Kidney (tissue), 14 donors: Measurements from ENCODE around the gene MORF4L2. TPM values are rescaled to one million over a fixed set of nuclear protein-coding genes. Genes with fewer than 3 reads are reported as not detected.

Experiments
- DNase-seq, 5 donors: peaks; one replicate each; pipeline ENCODE4 v3.0.0-alpha.2; 2013 to 2020
- FAIRE-seq: peaks from 2 replicates; lab custom pipeline; 2012; peaks lifted over from hg19 to GRCh38; lab: Jason Lieb, UNC
- H3K27ac ChIP-seq, 2 donors: one replicate each; pipeline ENCODE4 v1.7.0; 2013; ENCODE audit warnings: low read depth in 2 of 2, low read length in 2 of 2, inconsistent platforms in 1 of 2
- H3K27me3 ChIP-seq: one replicate; pipeline ENCODE4 v1.7.1; 2013; ENCODE audit warnings: low read length, inconsistent platforms; ENCODE audit not compliant: control insufficient read depth, insufficient read depth
- H3K36me3 ChIP-seq, 3 donors: one replicate each; pipeline versions ENCODE4 v1.7.0 to v1.7.1; 2013; ENCODE audit warnings: low read length in 3 of 3, control low read depth in 1 of 3, inconsistent platforms in 1 of 3; ENCODE audit not compliant: insufficient read depth in 3 of 3, control insufficient read depth in 2 of 3
- H3K4me1 ChIP-seq, 3 donors: one replicate each; pipeline versions ENCODE4 v1.7.0 to v1.7.1; 2013; ENCODE audit warnings: low read length in 3 of 3, inconsistent platforms in 1 of 3, low read depth in 1 of 3; ENCODE audit not compliant: control insufficient read depth in 2 of 3, insufficient read depth in 2 of 3
- H3K4me3 ChIP-seq, 3 donors: one replicate each; pipeline versions ENCODE4 v1.7.0 to v1.8.1; 2013; ENCODE audit warnings: low read length in 3 of 3, control low read depth in 1 of 3, inconsistent platforms in 1 of 3
- H3K9ac ChIP-seq, 3 donors: one replicate each; pipeline versions ENCODE4 v1.7.0 to v1.7.1; 2013; ENCODE audit warnings: low read length in 3 of 3, control low read depth in 1 of 3, inconsistent platforms in 1 of 3
- H3K9me3 ChIP-seq, 3 donors: one replicate each; pipeline versions ENCODE4 v1.7.0 to v1.7.1; 2013; ENCODE audit warnings: low read length in 3 of 3, control low read depth in 1 of 3, inconsistent platforms in 1 of 3; ENCODE audit not compliant: control insufficient read depth in 2 of 3, insufficient read depth in 1 of 3
- CTCF ChIP-seq: IDR thresholded peaks from 3 replicates; pipeline ENCODE4 v1.5.1; 2012; ENCODE audit warnings: mild to moderate bottlenecking, moderate library complexity, borderline replicate concordance; ENCODE audit not compliant: insufficient read depth; ENCODE audit errors: extremely low read depth
- intact Hi-C: fragments of 100-400 bp; cut with DNase I; formaldehyde crosslinking; loops from one replicate; pipeline ENCODE4 v1.11.1; 2022
- polyA plus RNA-seq: library from polyadenylated mRNA; stranded (reverse); fragments of 350-450 nt; fragmentation: Illumina TruSeq; extraction: RNeasy Lipid Tissue Mini Kit (QIAGEN cat#74804); gene quantifications from one replicate; pipeline ENCODE4 v1.2.3, GENCODE V29; 2014; ENCODE audit warnings: low read depth, low replicate concordance; ENCODE audit not compliant: insufficient read depth
- total RNA-seq: library from RNA; stranded (reverse); fragmentation: NEBNext Ultra II Directional; extraction: Animal tissue kit (Norgen Biotek cat#: 25700); gene quantifications from one replicate; pipeline ENCODE4 v1.2.1, GENCODE V29; 2021
- donor health status: control.
- donor health status: control.
- donor health status: control.
- donor health status: control.
- donor health status: control.
- donor health status: DM: yes; HTN: yes; CAD: no.
- donor health status: Normal renal cell carcinoma (clear cell type).

The MORF4L2 gene
- total and polyA plus RNA-seq, 2 donors from 2014 or later: 146 to 250 TPM

- no peak for FAIRE-seq
- H3K9ac ChIP-seq: peak overlapping the region; percentile 82 to 89 (median 89)
- intact Hi-C loops: no loop called here
- peak; percentile 79 to 92 (median 82) for DNase-seq
- peak; percentile 54 for TF ChIP-seq CTCF
- no peaks in the 10 kb centered on the region for H3K36me3 ChIP-seq
- peaks cover 0 to 3% (median 0%) of the 10 kb centered on the region in 3 donors for H3K4me1 ChIP-seq
- peak overlapping the region; percentile 83 to 93 for H3K27ac ChIP-seq
- H3K4me3 ChIP-seq: peak overlapping the region; percentile 84 to 92 (median 86)
- H3K27me3 ChIP-seq: no peaks in the 10 kb centered on the region
- no peaks in the 10 kb centered on the region for H3K9me3 ChIP-seq
Measured at GRCh38 chrX:103629318-103630170, 57.0 kb downstream of the MORF4L2 start.

GRCh38 chrX:103628386-103629317 lies 57.8 kb downstream of the MORF4L2 start, which contains the start of gene TCEAL1:
Gene TCEAL1, plus strand, starts transcription at chrX:103628975. Its CDS starts 942 bp downstream, at chrX:103629917.
- no peaks in the 10 kb centered on the region for H3K27me3 ChIP-seq
- DNase-seq: peak; percentile 64 to 87 (median 75)
- peak within 1 kb of the TSS; percentile 84 to 92 (median 86) for H3K4me3 ChIP-seq
- no peaks in the 10 kb centered on the region for H3K36me3 ChIP-seq
- H3K9ac ChIP-seq: peak within 1 kb of the TSS; percentile 82 to 89 (median 89)
- FAIRE-seq: no peak
- H3K27ac ChIP-seq: peak within 1 kb of the TSS; percentile 83 to 93
- no peaks in the 10 kb centered on the region for H3K9me3 ChIP-seq
- H3K4me1 ChIP-seq: peaks cover 0 to 7% (median 0%) of the 10 kb centered on the region in 3 donors
- TF ChIP-seq CTCF: no peak
- intact Hi-C loops: no loop called here

- intact Hi-C loops: no loop called here
- no peak overlapping the region for H3K4me3 ChIP-seq
- TF ChIP-seq CTCF: no peak
- no peak for FAIRE-seq
- no peaks in the 10 kb centered on the region for H3K27me3 ChIP-seq
- DNase-seq: no peak
- H3K36me3 ChIP-seq: no peaks in the 10 kb centered on the region
- H3K9ac ChIP-seq: no peak overlapping the region
- no peaks in the 10 kb centered on the region for H3K9me3 ChIP-seq
- peaks cover 0 to 7% (median 0%) of the 10 kb centered on the region in 3 donors for H3K4me1 ChIP-seq
- H3K27ac ChIP-seq: no peak overlapping the region
Measured at GRCh38 chrX:103626855-103627254, 59.6 kb downstream of the MORF4L2 start.

Other genes starting within 250 kb of the MORF4L2 start
- 1.4 TPM for gene RAB40A, start 167.2 kb downstream of the MORF4L2 start, total RNA-seq
- gene RAB40A, start 167.2 kb downstream of the MORF4L2 start, polyA plus RNA-seq: not detected
- 96.8 TPM for gene TCEAL4, start 101.2 kb downstream of the MORF4L2 start, total RNA-seq
- gene TCEAL4, start 101.2 kb downstream of the MORF4L2 start, polyA plus RNA-seq: 193 TPM
- gene TCEAL3, start 78.7 kb downstream of the MORF4L2 start, total RNA-seq: 34.2 TPM
- gene TCEAL3, start 78.7 kb downstream of the MORF4L2 start, polyA plus RNA-seq: 70.1 TPM
- 30.3 TPM for gene TCEAL1, start 57.7 kb downstream of the MORF4L2 start, total RNA-seq
- gene TCEAL1, start 57.7 kb downstream of the MORF4L2 start, polyA plus RNA-seq: 32.5 TPM
- 0.38 TPM for gene TMEM31, start 24.2 kb upstream of the MORF4L2 start, total RNA-seq
- not detected for gene TMEM31, start 24.2 kb upstream of the MORF4L2 start, polyA plus RNA-seq
- gene PLP1, start 90.1 kb upstream of the MORF4L2 start, total RNA-seq: 2.4 TPM
- 1.1 TPM for gene PLP1, start 90.1 kb upstream of the MORF4L2 start, polyA plus RNA-seq
- gene RAB9B, start 145.6 kb upstream of the MORF4L2 start, total RNA-seq: 1.1 TPM
- 0.26 TPM for gene RAB9B, start 145.6 kb upstream of the MORF4L2 start, polyA plus RNA-seq